IMR-90 (cell line): Measurements from ENCODE around the gene CIAO2B. TPM values are rescaled to one million over a fixed set of nuclear protein-coding genes. Genes with fewer than 3 reads are reported as not detected.

Experiments used
- ATAC-seq: fragments of 200-7000 bp; cut with Tn5 transposase; 2 replicates; pipeline ENCODE4 v1.9.1; 2020; ENCODE audit warnings: low read depth, mild to moderate bottlenecking, moderate library complexity
- BruUV-seq: library from RNA; stranded (reverse); fragments of 400-500 nt; replicated peaks from 2 replicates; lab custom pipeline; 2021; lab: Mats Ljungman, UMichigan
- CTCF ChIA-PET: fragments of 300-600 bp; formaldehyde crosslinking; extraction: SDS; loops from one replicate; lab custom pipeline; 2021; ENCODE audit warnings: antibody characterized with exemption; lab: Yijun Ruan, JAX
- POLR2A ChIA-PET: fragments of 300-600 bp; sonication (Branson Sonifier 250); formaldehyde crosslinking; loops from one replicate; lab custom pipeline; 2022; ENCODE audit warnings: antibody characterized with exemption; ENCODE audit not compliant: unreplicated experiment; lab: Charles Lee
- DNase-seq: peaks from one replicate; pipeline ENCODE4 v3.0.0; 2013
- H2AFZ ChIP-seq: replicated peaks from 2 replicates; pipeline ENCODE3; 2013; ENCODE audit warnings: low read length, mild to moderate bottlenecking; ENCODE audit not compliant: poor library complexity
- H2AK5ac ChIP-seq: 2 replicates; pipeline ENCODE4 v1.6.1; 2013; ENCODE audit warnings: low read depth, low read length, inconsistent platforms
- H2AK9ac ChIP-seq: replicated peaks from 2 replicates; pipeline ENCODE3; 2013; ENCODE audit warnings: mild to moderate bottlenecking, low read depth, low read length, moderate library complexity; ENCODE audit not compliant: poor library complexity
- H2BK120ac ChIP-seq: 2 replicates; pipeline ENCODE4 v1.6.1; 2013; ENCODE audit warnings: low read depth, low read length, inconsistent platforms
- H2BK15ac ChIP-seq: 3 replicates; pipeline ENCODE4 v1.6.1; 2013; ENCODE audit warnings: low read depth, low read length, inconsistent platforms
- H2BK20ac ChIP-seq: 2 replicates; pipeline ENCODE4 v1.6.1; 2013; ENCODE audit warnings: low read depth, mild to moderate bottlenecking, inconsistent platforms, low read length, moderate library complexity
- H2BK5ac ChIP-seq: 2 replicates; pipeline ENCODE4 v1.6.1; 2013; ENCODE audit warnings: mild to moderate bottlenecking, low read depth, low read length, inconsistent platforms; ENCODE audit not compliant: poor library complexity, severe bottlenecking
- H3K14ac ChIP-seq: replicated peaks from 2 replicates; pipeline ENCODE4 v1.6.1; 2013; ENCODE audit warnings: low read depth, low read length, inconsistent platforms
- H3K18ac ChIP-seq: 2 replicates; pipeline ENCODE4 v1.6.1; 2013; ENCODE audit warnings: low read depth, low read length, control low read depth
- H3K23ac ChIP-seq: 2 replicates; pipeline ENCODE4 v1.6.1; 2013; ENCODE audit warnings: low read depth, low read length, inconsistent platforms
- H3K27ac ChIP-seq: 2 replicates; pipeline ENCODE4 v1.5.1; 2013; ENCODE audit warnings: mild to moderate bottlenecking, control low read depth, low read length; ENCODE audit not compliant: insufficient read depth
- H3K27me3 ChIP-seq: 2 replicates; pipeline ENCODE4 v1.6.1; 2013; ENCODE audit warnings: low read length; ENCODE audit not compliant: control insufficient read depth, insufficient read depth
- H3K36me3 ChIP-seq: 2 replicates; pipeline ENCODE4 v1.6.1; 2013; ENCODE audit warnings: low read length, mixed read lengths; ENCODE audit not compliant: control insufficient read depth, insufficient read depth
- H3K4ac ChIP-seq: 2 replicates; pipeline ENCODE4 v1.6.1; 2013; ENCODE audit warnings: low read depth, low read length, inconsistent platforms
- H3K4me1 ChIP-seq: 2 replicates; pipeline ENCODE4 v1.6.1; 2013; ENCODE audit warnings: low read length, mixed read lengths; ENCODE audit not compliant: control insufficient read depth, insufficient read depth
- H3K4me2 ChIP-seq: 2 replicates; pipeline ENCODE4 v1.6.1; 2013; ENCODE audit warnings: low read depth, mild to moderate bottlenecking, control low read depth, low read length, moderate library complexity
- H3K4me3 ChIP-seq: 2 replicates; pipeline ENCODE4 v1.5.1; 2013; ENCODE audit warnings: low read depth, mild to moderate bottlenecking, control low read depth, low read length, moderate library complexity; ENCODE audit not compliant: insufficient read depth
- H3K56ac ChIP-seq: 2 replicates; pipeline ENCODE4 v1.6.1; 2013; ENCODE audit warnings: low read length, inconsistent platforms; ENCODE audit not compliant: insufficient read depth; ENCODE audit errors: extremely low read depth
- H3K79me1 ChIP-seq, 2 experiments: 2 replicates each; pipeline ENCODE4 v1.6.1; 2013; ENCODE audit warnings: low read length in 2 of 2, inconsistent platforms in 1 of 2, low read depth in 1 of 2
- H3K9ac ChIP-seq: 2 replicates; pipeline ENCODE4 v1.6.1; 2013; ENCODE audit warnings: low read depth, low read length, control low read depth
- H3K9me1 ChIP-seq: 2 replicates; pipeline ENCODE4 v1.6.1; 2013; ENCODE audit warnings: low read length, inconsistent platforms; ENCODE audit not compliant: insufficient read depth
- H3K9me3 ChIP-seq: 2 replicates; pipeline ENCODE4 v1.6.1; 2013; ENCODE audit warnings: low read length; ENCODE audit not compliant: control insufficient read depth, insufficient read depth
- H4K20me1 ChIP-seq: 2 replicates; pipeline ENCODE4 v1.6.1; 2013; ENCODE audit warnings: low read length, inconsistent platforms; ENCODE audit not compliant: insufficient read depth
- H4K5ac ChIP-seq: 2 replicates; pipeline ENCODE4 v1.6.1; 2013; ENCODE audit warnings: mild to moderate bottlenecking, low read depth, low read length, control low read depth
- H4K8ac ChIP-seq, 2 experiments: 2 replicates each; pipeline ENCODE4 v1.6.1; 2013; ENCODE audit warnings: low read depth in 2 of 2, low read length in 2 of 2, control low read depth in 1 of 2, inconsistent platforms in 1 of 2
- H4K91ac ChIP-seq: 2 replicates; pipeline ENCODE4 v1.6.1; 2013; ENCODE audit warnings: low read depth, low read length, inconsistent platforms; ENCODE audit not compliant: insufficient read depth
- BHLHE40 ChIP-seq: fragments of 150-350 bp; IDR thresholded peaks from 2 replicates; pipeline ENCODE4 v1.6.1; 2016; ENCODE audit warnings: mild to moderate bottlenecking, low read depth, low read length
- CEBPB ChIP-seq: IDR thresholded peaks from 2 replicates; pipeline ENCODE4 v1.6.1; 2012; ENCODE audit warnings: low read depth, low read length, improper control_type of control experiment
- CHD1 ChIP-seq: IDR thresholded peaks from 2 replicates; pipeline ENCODE4 v1.6.1; 2012; ENCODE audit warnings: low read depth, low read length, improper control_type of control experiment
- FOS ChIP-seq: fragments of 150-350 bp; IDR thresholded peaks from 2 replicates; pipeline ENCODE4 v1.6.1; 2016; ENCODE audit warnings: low read depth, low read length
- RAD21 ChIP-seq: IDR thresholded peaks from 2 replicates; pipeline ENCODE4 v1.6.1; 2012; ENCODE audit warnings: low read length, improper control_type of control experiment
- RCOR1 ChIP-seq: IDR thresholded peaks from 2 replicates; pipeline ENCODE4 v1.6.1; 2012; ENCODE audit warnings: mild to moderate bottlenecking, low read length, improper control_type of control experiment; ENCODE audit not compliant: insufficient replicate concordance
- WGBS, 2 experiments: methylation state at CpG; one replicate each; pipeline versions ENCODE4 v1.1.5 to v1.1.7; 2013; ENCODE audit warnings: missing lambda C conversion rate in 2 of 2; ENCODE audit not compliant: insufficient read length in 1 of 2; ENCODE audit errors: extremely low coverage in 2 of 2; 5-methylcytosine and 5-hydroxymethylcytosine counted together
- dilution Hi-C: fragments of 300-500 bp; cut with HindIII; formaldehyde crosslinking; loops from one replicate; pipeline ENCODE4 v1.14.3; 2018; ENCODE audit warnings: low sequenced_read_pairs; ENCODE audit not compliant: unreplicated experiment
- in situ Hi-C: fragments of 300-500 bp; cut with MboI; formaldehyde crosslinking; loops from 3 replicates; pipeline ENCODE4 v1.14.3; 2019; ENCODE audit warnings: low sequenced_read_pairs, inconsistent platforms, mixed read lengths
- intact Hi-C: fragments of 100-400 bp; cut with micrococcal nuclease; formaldehyde crosslinking; loops from 2 replicates; pipeline ENCODE4 v1.10.0; 2022
- polyA plus RNA-seq, 3 experiments: library from polyadenylated mRNA; depleted of rRNA; stranded (reverse); fragments of >200 nt; gene quantifications; 2 replicates each; pipeline ENCODE4 v1.2.3, GENCODE V29; 2012; ENCODE audit warnings: low replicate concordance in 1 of 3
- total RNA-seq: library from RNA; depleted of rRNA; stranded (reverse); fragments of >200 nt; gene quantifications from 2 replicates; pipeline ENCODE4 v1.2.3, GENCODE V29; 2012
- TF ChIP-seq, protein P1 (sequence below): conservative IDR thresholded peaks from 2 replicates; pipeline ENCODE4 v1.5.1; 2012; ENCODE audit warnings: mild to moderate bottlenecking, low read depth, low read length, improper control_type of control experiment

CIAO2B gene
- total and polyA plus RNA-seq, 2 of the 4 experiments (the other 2 are of a cell fraction), result 148 to 234 TPM

DNA sequence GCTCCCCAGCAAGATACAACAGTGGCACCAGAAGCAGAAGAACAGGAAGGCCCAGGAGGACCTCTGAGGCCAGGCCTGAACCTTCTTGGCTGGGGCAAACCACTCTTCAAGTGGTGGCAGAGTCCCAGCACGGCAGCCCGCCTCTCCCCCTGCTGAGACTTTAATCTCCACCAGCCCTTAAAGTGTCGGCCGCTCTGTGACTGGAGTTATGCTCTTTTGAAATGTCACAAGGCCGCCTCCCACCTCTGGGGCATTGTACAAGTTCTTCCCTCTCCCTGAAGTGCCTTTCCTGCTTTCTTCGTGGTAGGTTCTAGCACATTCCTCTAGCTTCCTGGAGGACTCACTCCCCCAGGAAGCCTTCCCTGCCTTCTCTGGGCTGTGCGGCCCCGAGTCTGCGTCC is 38.8 kb upstream of the CIAO2B start:
- in situ Hi-C loops (no loop called here), dilution Hi-C loops (no loop called here), intact Hi-C loops (no loop called here)
- Histone ChIP-seq H3K27me3 (peaks cover 5% of the 10 kb centered on the region; the same call in 1 of the 2 replicates), H3K36me3 (no peaks in the 10 kb centered on the region), H3K23ac (no peak overlapping the region), H2AK5ac (no peak overlapping the region), H4K8ac (no peak overlapping the region), H3K4me2 (no peak overlapping the region), H3K4me3 (no peak overlapping the region), H3K4ac (no peak overlapping the region), H3K14ac (no peak overlapping the region), H2BK5ac (no peak overlapping the region), H2AK9ac (peak overlapping the region; percentile 61), H2BK20ac (no peak overlapping the region), H4K20me1 (no peaks in the 10 kb centered on the region), H3K79me1 (no peaks in the 10 kb centered on the region), H3K9me1 (no peaks in the 10 kb centered on the region), H3K9ac (no peak overlapping the region), H3K27ac (no peak overlapping the region), H3K4me1 (no peaks in the 10 kb centered on the region; the same call in 1 of the 2 replicates), H3K9me3 (no peaks in the 10 kb centered on the region), H4K91ac (no peak overlapping the region), H4K5ac (no peak overlapping the region), H2BK15ac (no peak overlapping the region), H2BK120ac (no peak overlapping the region), H3K56ac (no peak overlapping the region), H3K18ac (no peak overlapping the region), H2AFZ (no peak overlapping the region)
- WGBS, 2 experiments, result 17% methylated on average over 2 of the region's 9 CpGs; no CpG with 5 or more reads in 1 of the 2 experiments
- BruUV-seq, result no TSS peak
- POLR2A ChIA-PET, result no interaction called here
- ATAC-seq, result no peak
- CTCF ChIA-PET, result no interaction called here
- no peak for DNase-seq
- TF ChIP-seq, protein P1, sequence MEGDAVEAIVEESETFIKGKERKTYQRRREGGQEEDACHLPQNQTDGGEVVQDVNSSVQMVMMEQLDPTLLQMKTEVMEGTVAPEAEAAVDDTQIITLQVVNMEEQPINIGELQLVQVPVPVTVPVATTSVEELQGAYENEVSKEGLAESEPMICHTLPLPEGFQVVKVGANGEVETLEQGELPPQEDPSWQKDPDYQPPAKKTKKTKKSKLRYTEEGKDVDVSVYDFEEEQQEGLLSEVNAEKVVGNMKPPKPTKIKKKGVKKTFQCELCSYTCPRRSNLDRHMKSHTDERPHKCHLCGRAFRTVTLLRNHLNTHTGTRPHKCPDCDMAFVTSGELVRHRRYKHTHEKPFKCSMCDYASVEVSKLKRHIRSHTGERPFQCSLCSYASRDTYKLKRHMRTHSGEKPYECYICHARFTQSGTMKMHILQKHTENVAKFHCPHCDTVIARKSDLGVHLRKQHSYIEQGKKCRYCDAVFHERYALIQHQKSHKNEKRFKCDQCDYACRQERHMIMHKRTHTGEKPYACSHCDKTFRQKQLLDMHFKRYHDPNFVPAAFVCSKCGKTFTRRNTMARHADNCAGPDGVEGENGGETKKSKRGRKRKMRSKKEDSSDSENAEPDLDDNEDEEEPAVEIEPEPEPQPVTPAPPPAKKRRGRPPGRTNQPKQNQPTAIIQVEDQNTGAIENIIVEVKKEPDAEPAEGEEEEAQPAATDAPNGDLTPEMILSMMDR, result no peak
- TF ChIP-seq RAD21 (no peak), CHD1 (no peak), CEBPB (no peak), BHLHE40 (no peak), RCOR1 (no peak), FOS (no peak)
